ENCODE measurements around the gene KITLG.

DNA sequence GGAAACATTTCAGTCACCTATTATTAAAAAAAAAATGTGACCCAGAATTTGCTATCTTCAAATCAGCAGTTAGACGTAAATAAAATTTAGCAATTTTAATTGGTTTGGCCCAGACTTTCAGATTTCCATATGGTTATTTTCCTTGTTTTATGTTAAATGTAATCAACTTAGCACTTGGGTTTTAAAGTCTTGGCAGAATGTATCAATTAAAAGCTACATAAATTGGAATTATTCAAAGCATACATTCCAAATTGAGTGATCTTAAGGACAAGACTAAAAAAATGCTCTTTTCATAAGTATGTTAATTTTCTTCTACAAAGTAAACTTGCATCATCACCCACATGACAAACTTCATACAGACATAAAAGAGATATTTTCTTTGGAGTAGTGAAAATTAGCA lies 3.4 kb downstream of the KITLG start:
- TF ChIP-seq EP300 (IDR thresholded peaks at IDR 0.05; ENCODE audit: low read depth): no peak
- TF ChIP-seq, protein P1, sequence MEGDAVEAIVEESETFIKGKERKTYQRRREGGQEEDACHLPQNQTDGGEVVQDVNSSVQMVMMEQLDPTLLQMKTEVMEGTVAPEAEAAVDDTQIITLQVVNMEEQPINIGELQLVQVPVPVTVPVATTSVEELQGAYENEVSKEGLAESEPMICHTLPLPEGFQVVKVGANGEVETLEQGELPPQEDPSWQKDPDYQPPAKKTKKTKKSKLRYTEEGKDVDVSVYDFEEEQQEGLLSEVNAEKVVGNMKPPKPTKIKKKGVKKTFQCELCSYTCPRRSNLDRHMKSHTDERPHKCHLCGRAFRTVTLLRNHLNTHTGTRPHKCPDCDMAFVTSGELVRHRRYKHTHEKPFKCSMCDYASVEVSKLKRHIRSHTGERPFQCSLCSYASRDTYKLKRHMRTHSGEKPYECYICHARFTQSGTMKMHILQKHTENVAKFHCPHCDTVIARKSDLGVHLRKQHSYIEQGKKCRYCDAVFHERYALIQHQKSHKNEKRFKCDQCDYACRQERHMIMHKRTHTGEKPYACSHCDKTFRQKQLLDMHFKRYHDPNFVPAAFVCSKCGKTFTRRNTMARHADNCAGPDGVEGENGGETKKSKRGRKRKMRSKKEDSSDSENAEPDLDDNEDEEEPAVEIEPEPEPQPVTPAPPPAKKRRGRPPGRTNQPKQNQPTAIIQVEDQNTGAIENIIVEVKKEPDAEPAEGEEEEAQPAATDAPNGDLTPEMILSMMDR (IDR thresholded peaks at IDR 0.05): no peak
